Effector memory CD8-positive, alpha-beta T cell (primary cell): ENCODE measurements around the gene XKR8.

Experiments used
- ATAC-seq: fragments of 150-1000 bp; cut with Tn5 transposase; replicated peaks from 2 replicates; pipeline ENCODE4 v1.10.0; 2021; ENCODE audit warnings: mild to moderate bottlenecking, moderate library complexity
- DNase-seq, 3 experiments: peaks; one replicate each; pipeline ENCODE4 v3.0.0; 2021
- H3K27ac Mint-ChIP-seq, 2 donors: one replicate each; pipeline ENCODE4 v1.8.0; 2022; ENCODE audit warnings: mild to moderate bottlenecking in 2 of 2, mixed read lengths in 2 of 2, moderate library complexity in 2 of 2
- H3K27me3 Mint-ChIP-seq, 2 donors: one replicate each; pipeline ENCODE4 v1.8.0; 2022; ENCODE audit warnings: mixed read lengths in 2 of 2
- H3K36me3 Mint-ChIP-seq: one replicate; pipeline ENCODE4 v1.8.0; 2022; ENCODE audit warnings: mild to moderate bottlenecking, moderate library complexity, mixed read lengths; ENCODE audit not compliant: insufficient read depth
- H3K4me1 Mint-ChIP-seq, 2 donors: one replicate each; pipeline ENCODE4 v1.8.0; 2022; ENCODE audit warnings: low read depth in 2 of 2, mixed read lengths in 2 of 2
- H3K4me3 Mint-ChIP-seq, 2 donors: one replicate each; pipeline ENCODE4 v1.8.0; 2022; ENCODE audit warnings: mild to moderate bottlenecking in 2 of 2, mixed read lengths in 2 of 2, moderate library complexity in 2 of 2
- H3K9me3 Mint-ChIP-seq, 2 donors: one replicate each; pipeline ENCODE4 v1.8.0; 2022; ENCODE audit warnings: mixed read lengths in 2 of 2

Gene XKR8

GRCh38 chr1:27940870-27941560 is 18.8 kb upstream of the XKR8 start:
- H3K9me3 Mint-ChIP-seq = no peaks in the 10 kb centered on the region
- no peaks in the 10 kb centered on the region for H3K27me3 Mint-ChIP-seq
- ATAC-seq = no peak
- H3K36me3 Mint-ChIP-seq = no peaks in the 10 kb centered on the region
- H3K4me3 Mint-ChIP-seq = no peak overlapping the region
- no peak for DNase-seq
- H3K4me1 Mint-ChIP-seq = peaks cover 23 to 28% of the 10 kb centered on the region in 2 donors
- H3K27ac Mint-ChIP-seq = peak overlapping the region; percentile 60 to 87

DNA sequence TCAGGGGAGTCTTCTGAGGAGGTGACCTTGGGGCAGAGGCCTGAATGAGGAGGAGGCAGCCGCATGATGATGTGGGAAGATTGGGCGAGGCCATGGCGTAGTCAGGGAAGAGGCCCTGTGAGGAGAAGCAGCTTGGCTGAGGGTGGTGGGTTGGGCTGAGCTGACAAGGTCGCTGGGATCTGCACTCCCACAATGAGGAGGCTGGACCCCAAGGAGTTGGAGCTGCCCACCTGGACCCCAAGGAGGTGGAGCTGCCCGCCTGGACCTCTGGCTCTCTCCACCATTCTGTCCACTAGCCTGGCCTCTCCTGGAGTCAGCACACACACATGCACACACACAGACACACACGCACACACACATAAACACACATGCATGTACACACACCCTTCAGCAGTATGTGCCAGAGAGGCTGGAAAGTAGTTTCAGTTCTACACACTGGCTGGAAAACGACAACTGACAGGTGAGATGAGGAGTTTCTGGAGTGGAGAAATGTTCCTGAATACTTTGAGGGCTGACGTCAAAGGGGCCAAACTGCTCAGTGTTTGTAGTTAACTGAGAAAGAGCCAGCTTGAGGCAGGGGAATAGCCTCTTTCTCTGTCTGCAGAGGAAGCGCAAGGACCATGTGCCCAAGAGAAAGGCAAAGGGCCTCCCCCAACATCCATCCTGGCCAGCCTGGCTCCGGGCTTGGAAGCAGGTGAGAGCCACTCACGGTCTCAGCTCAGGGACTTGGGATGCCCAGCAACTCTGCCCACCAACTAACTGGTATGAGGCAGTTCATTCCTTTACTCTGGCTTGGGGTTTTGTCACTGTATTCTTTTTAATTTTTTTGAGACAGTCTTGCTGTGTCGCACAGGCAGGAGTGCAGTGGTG is 17.9 kb upstream of the XKR8 start:
- Mint-ChIP-seq H3K4me3 (no peak overlapping the region), H3K9me3 (no peaks in the 10 kb centered on the region), H3K36me3 (no peaks in the 10 kb centered on the region), H3K27ac (peak overlapping the region in 1 of 2 donors; percentile 60), H3K27me3 (no peaks in the 10 kb centered on the region), H3K4me1 (peaks cover 23 to 28% of the 10 kb centered on the region in 2 donors)
- DNase-seq = no peak
- no peak for ATAC-seq

DNA sequence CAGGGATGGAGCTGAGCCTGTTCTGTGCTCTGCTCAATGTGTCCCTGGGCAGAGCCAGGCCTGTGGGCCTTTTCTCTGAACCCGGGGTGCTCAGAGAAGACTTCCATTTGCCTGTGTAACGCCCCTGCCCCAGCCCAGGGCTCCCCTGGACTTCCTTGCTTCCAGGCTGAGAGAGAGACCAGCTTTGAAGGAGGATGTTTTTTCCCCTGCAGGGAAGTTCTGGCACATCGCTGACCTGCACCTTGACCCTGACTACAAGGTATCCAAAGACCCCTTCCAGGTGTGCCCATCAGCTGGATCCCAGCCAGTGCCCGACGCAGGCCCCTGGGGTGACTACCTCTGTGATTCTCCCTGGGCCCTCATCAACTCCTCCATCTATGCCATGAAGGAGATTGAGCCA is 14.8 kb upstream of the XKR8 start:
- Mint-ChIP-seq H3K9me3 (no peaks in the 10 kb centered on the region), H3K4me3 (no peak overlapping the region)

DNA sequence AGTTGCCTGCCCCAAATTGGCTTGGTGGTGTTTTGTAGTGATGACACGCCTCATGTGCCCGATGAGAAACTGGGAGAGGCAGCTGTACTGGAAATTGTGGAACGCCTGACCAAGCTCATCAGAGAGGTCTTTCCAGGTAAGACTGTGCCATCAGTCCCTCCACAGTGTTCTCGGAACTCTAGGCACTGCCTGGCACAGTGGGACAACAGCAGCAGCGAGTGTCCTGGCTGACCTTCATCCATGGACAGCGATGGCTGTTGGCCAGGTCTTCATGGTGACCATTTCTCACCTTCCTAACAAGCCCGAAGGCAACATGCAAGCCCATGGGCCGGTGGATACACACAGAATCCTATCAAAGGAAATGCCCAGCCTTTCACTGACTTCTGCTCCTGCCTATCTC is 10.7 kb upstream of the XKR8 start:
- peaks cover 0 to 2% of the 10 kb centered on the region in 2 donors for H3K4me1 Mint-ChIP-seq
- ATAC-seq (no peak), DNase-seq (no peak)
- no peaks in the 10 kb centered on the region for H3K36me3 Mint-ChIP-seq
- no peak overlapping the region for H3K4me3 Mint-ChIP-seq
- peak overlapping the region in 1 of 2 donors; percentile 44 for H3K27ac Mint-ChIP-seq
- H3K9me3 Mint-ChIP-seq = no peaks in the 10 kb centered on the region
- H3K27me3 Mint-ChIP-seq = peaks cover 0 to 1% of the 10 kb centered on the region in 2 donors

More for the DNA sequence above, 14.8 kb upstream of the XKR8 start:
- H3K4me1 Mint-ChIP-seq = peaks cover 21 to 22% of the 10 kb centered on the region in 2 donors
- no peak for ATAC-seq
- no peaks in the 10 kb centered on the region for H3K27me3 Mint-ChIP-seq
- H3K36me3 Mint-ChIP-seq = no peaks in the 10 kb centered on the region
- DNase-seq = no peak
- H3K27ac Mint-ChIP-seq = peak overlapping the region in 1 of 2 donors; percentile 16

DNA sequence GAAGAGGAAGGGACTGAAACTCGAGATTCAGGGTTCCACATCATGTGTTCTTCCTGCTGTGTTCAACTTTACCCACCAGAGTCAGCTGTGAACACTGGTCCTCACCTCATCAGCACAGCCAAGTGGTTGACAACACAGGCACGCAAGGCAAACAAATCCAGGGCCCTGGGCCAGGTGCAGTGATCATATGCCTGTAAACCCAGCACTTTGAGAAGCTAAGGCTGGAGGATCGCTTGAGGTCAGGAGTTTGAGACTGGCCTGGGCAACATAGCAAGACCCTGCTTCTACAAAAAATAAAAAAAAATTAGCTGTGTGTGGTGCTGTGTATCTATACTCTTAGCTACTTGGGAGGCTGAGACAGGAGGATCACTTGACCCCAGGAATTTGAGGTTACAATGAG is 8.4 kb upstream of the XKR8 start:
- no peaks in the 10 kb centered on the region for H3K9me3 Mint-ChIP-seq
- DNase-seq (no peak), ATAC-seq (no peak)
- no peak overlapping the region for H3K4me3 Mint-ChIP-seq
- peaks cover 6 to 25% of the 10 kb centered on the region in 2 donors for H3K27me3 Mint-ChIP-seq
- no peaks in the 10 kb centered on the region for H3K4me1 Mint-ChIP-seq
- H3K36me3 Mint-ChIP-seq = no peaks in the 10 kb centered on the region
- no peak overlapping the region for H3K27ac Mint-ChIP-seq

DNA sequence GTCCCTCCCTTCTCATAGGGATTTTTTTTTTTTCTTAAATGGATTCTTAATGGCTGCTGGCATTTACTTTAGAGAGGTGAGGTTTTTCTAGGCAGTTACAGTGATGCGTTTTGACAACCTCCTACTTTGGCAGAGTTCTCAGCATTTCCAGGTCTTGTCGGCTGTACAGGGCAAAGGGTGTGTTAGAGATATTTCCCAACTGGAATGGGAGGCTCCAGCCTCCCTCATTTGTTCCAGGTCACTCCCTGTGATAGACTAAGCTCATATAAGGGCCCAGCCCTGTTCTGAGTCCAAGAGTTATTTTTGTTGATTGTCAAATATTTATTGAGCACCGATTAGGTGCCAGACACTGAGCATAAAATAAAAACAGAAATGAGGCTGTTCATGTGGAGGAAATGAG is 7.6 kb upstream of the XKR8 start:
- ATAC-seq = no peak
- Mint-ChIP-seq H3K27me3 (peaks cover 6 to 29% of the 10 kb centered on the region in 2 donors), H3K4me3 (no peak overlapping the region), H3K4me1 (no peaks in the 10 kb centered on the region), H3K9me3 (no peaks in the 10 kb centered on the region), H3K27ac (no peak overlapping the region), H3K36me3 (no peaks in the 10 kb centered on the region)
- DNase-seq = no peak

DNA sequence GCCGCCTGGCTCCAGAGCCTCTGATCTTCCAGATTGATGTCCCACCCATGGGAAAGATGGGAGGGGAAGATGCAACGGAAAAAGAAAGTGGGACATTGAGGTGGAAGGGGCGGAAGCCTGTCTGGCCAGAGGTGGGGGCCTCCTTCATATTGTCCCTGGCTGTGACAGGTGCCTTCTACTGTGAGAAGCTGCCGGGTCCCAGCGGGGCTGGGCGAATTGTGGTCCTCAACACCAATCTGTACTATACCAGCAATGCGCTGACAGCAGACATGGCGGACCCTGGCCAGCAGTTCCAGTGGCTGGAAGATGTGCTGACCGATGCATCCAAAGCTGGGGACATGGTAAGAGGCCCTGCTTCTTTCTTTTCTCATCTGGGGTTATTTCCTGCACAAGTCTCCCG is 5.6 kb upstream of the XKR8 start:
- H3K36me3 Mint-ChIP-seq = peaks cover 2% of the 10 kb centered on the region
- no peaks in the 10 kb centered on the region for H3K9me3 Mint-ChIP-seq
- ATAC-seq (no peak), DNase-seq (no peak)
- H3K27me3 Mint-ChIP-seq = peaks cover 6 to 29% of the 10 kb centered on the region in 2 donors
- H3K4me3 Mint-ChIP-seq = no peak overlapping the region
- no peaks in the 10 kb centered on the region for H3K4me1 Mint-ChIP-seq
- no peak overlapping the region for H3K27ac Mint-ChIP-seq

- ATAC-seq (no peak), DNase-seq (no peak)
- peaks cover 0 to 2% of the 10 kb centered on the region in 2 donors for H3K4me1 Mint-ChIP-seq
- no peak overlapping the region for H3K4me3 Mint-ChIP-seq
- H3K27ac Mint-ChIP-seq = no peak overlapping the region
- H3K36me3 Mint-ChIP-seq = peaks cover 3% of the 10 kb centered on the region
- H3K9me3 Mint-ChIP-seq = no peaks in the 10 kb centered on the region
- peaks cover 6 to 29% of the 10 kb centered on the region in 2 donors for H3K27me3 Mint-ChIP-seq
Measured at GRCh38 chr1:27955076-27955475, 4.7 kb upstream of the XKR8 start.

GRCh38 chr1:27956761-27957160 is 3.0 kb upstream of the XKR8 start:
- no peak for ATAC-seq
- H3K27ac Mint-ChIP-seq = no peak overlapping the region
- peaks cover 9 to 14% of the 10 kb centered on the region in 2 donors for H3K4me1 Mint-ChIP-seq
- no peak overlapping the region for H3K4me3 Mint-ChIP-seq
- H3K36me3 Mint-ChIP-seq = peaks cover 3% of the 10 kb centered on the region
- no peak for DNase-seq
- H3K27me3 Mint-ChIP-seq = peaks cover 6 to 29% of the 10 kb centered on the region in 2 donors
- no peaks in the 10 kb centered on the region for H3K9me3 Mint-ChIP-seq

- peaks cover 6 to 29% of the 10 kb centered on the region in 2 donors for H3K27me3 Mint-ChIP-seq
- peaks cover 16% of the 10 kb centered on the region in 2 donors for H3K4me1 Mint-ChIP-seq
- H3K27ac Mint-ChIP-seq = no peak overlapping the region
- no peak overlapping the region for H3K4me3 Mint-ChIP-seq
- ATAC-seq (no peak), DNase-seq (no peak)
- H3K9me3 Mint-ChIP-seq = no peaks in the 10 kb centered on the region
- peaks cover 3% of the 10 kb centered on the region for H3K36me3 Mint-ChIP-seq
Measured at GRCh38 chr1:27957655-27958054, 2.1 kb upstream of the XKR8 start.

DNA sequence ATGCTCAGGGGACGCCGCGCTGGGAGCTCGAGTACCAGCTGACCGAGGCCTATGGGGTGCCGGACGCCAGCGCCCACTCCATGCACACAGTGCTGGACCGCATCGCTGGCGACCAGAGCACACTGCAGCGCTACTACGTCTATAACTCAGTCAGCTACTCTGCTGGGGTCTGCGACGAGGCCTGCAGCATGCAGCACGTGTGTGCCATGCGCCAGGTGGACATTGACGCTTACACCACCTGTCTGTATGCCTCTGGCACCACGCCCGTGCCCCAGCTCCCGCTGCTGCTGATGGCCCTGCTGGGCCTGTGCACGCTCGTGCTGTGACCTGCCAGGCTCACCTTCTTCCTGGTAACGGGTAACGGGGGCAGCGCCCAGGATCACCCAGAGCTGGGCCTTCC is 1.3 kb upstream of the XKR8 start:
- DNase-seq = no peak
- H3K4me3 Mint-ChIP-seq = no peak overlapping the region
- H3K27ac Mint-ChIP-seq = no peak overlapping the region
- no peaks in the 10 kb centered on the region for H3K9me3 Mint-ChIP-seq
- H3K27me3 Mint-ChIP-seq = peaks cover 6 to 29% of the 10 kb centered on the region in 2 donors
- H3K4me1 Mint-ChIP-seq = peaks cover 18 to 19% of the 10 kb centered on the region in 2 donors
- peaks cover 6% of the 10 kb centered on the region for H3K36me3 Mint-ChIP-seq
- ATAC-seq = no peak

GRCh38 chr1:27960762-27961645 is 1.2 kb downstream of the XKR8 start:
- H3K36me3 Mint-ChIP-seq = peaks cover 28% of the 10 kb centered on the region
- no peak for ATAC-seq
- no peak for DNase-seq
- H3K4me1 Mint-ChIP-seq = peaks cover 20 to 22% of the 10 kb centered on the region in 2 donors
- no peaks in the 10 kb centered on the region for H3K9me3 Mint-ChIP-seq
- H3K27me3 Mint-ChIP-seq = peaks cover 0 to 8% of the 10 kb centered on the region in 2 donors
- peak overlapping the region; percentile 35 to 79 for H3K27ac Mint-ChIP-seq
- peak overlapping the region; percentile 83 for H3K4me3 Mint-ChIP-seq

DNA sequence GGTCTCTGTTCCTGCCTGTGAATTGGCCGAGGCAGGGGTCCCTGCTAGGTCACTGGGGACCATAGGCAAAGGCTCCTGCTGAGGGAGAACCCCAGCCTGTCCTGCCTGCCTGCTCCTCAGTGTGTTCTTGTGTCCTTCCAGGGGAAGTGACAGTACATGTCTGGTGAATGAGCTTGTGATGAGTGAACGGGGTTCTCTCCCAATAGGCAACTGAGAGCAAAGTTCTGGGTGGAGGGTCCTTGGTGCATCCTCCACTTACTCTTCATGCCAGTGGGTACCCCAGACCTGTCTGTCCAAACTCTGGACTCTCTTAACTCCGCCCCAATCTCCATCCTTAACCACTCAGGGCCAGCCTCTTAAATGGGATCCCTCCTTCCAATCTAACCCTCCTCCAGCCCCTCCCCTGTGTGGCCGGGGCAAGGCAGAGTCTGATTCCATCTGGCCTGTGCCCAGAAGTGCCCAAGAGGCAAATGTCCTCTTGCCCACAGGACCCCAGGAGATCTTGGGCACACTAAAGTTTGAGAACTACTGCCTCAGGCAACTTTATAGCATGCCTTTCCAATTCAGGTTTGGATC is 2.0 kb downstream of the XKR8 start:
- no peak for DNase-seq
- H3K27ac Mint-ChIP-seq = peak overlapping the region; percentile 35 to 79
- peaks cover 28% of the 10 kb centered on the region for H3K36me3 Mint-ChIP-seq
- peak overlapping the region; percentile 83 for H3K4me3 Mint-ChIP-seq
- H3K9me3 Mint-ChIP-seq = no peaks in the 10 kb centered on the region
- H3K27me3 Mint-ChIP-seq = peaks cover 0 to 1% of the 10 kb centered on the region in 2 donors
- peaks cover 20 to 22% of the 10 kb centered on the region in 2 donors for H3K4me1 Mint-ChIP-seq
- ATAC-seq = no peak
